IMR-90 (cell line): Measurements from ENCODE around the gene PLEKHG4. TPM values are rescaled to one million over a fixed set of nuclear protein-coding genes. Genes with fewer than 3 reads are reported as not detected.

Source experiments
- ATAC-seq: fragments of 200-7000 bp; cut with Tn5 transposase; 2 replicates; pipeline ENCODE4 v1.9.1; 2020; ENCODE audit warnings: low read depth, mild to moderate bottlenecking, moderate library complexity
- BruUV-seq: library from RNA; stranded (reverse); fragments of 400-500 nt; replicated peaks from 2 replicates; lab custom pipeline; 2021; lab: Mats Ljungman, UMichigan
- CTCF ChIA-PET: fragments of 300-600 bp; formaldehyde crosslinking; extraction: SDS; loops from one replicate; lab custom pipeline; 2021; ENCODE audit warnings: antibody characterized with exemption; lab: Yijun Ruan, JAX
- POLR2A ChIA-PET: fragments of 300-600 bp; sonication (Branson Sonifier 250); formaldehyde crosslinking; loops from one replicate; lab custom pipeline; 2022; ENCODE audit warnings: antibody characterized with exemption; ENCODE audit not compliant: unreplicated experiment; lab: Charles Lee
- DNase-seq: peaks from one replicate; pipeline ENCODE4 v3.0.0; 2013
- H2AFZ ChIP-seq: replicated peaks from 2 replicates; pipeline ENCODE3; 2013; ENCODE audit warnings: low read length, mild to moderate bottlenecking; ENCODE audit not compliant: poor library complexity
- H2AK5ac ChIP-seq: 2 replicates; pipeline ENCODE4 v1.6.1; 2013; ENCODE audit warnings: low read depth, low read length, inconsistent platforms
- H2AK9ac ChIP-seq: replicated peaks from 2 replicates; pipeline ENCODE3; 2013; ENCODE audit warnings: mild to moderate bottlenecking, low read depth, low read length, moderate library complexity; ENCODE audit not compliant: poor library complexity
- H2BK120ac ChIP-seq: 2 replicates; pipeline ENCODE4 v1.6.1; 2013; ENCODE audit warnings: low read depth, low read length, inconsistent platforms
- H2BK15ac ChIP-seq: 3 replicates; pipeline ENCODE4 v1.6.1; 2013; ENCODE audit warnings: low read depth, low read length, inconsistent platforms
- H2BK20ac ChIP-seq: 2 replicates; pipeline ENCODE4 v1.6.1; 2013; ENCODE audit warnings: low read depth, mild to moderate bottlenecking, inconsistent platforms, low read length, moderate library complexity
- H2BK5ac ChIP-seq: 2 replicates; pipeline ENCODE4 v1.6.1; 2013; ENCODE audit warnings: mild to moderate bottlenecking, low read depth, low read length, inconsistent platforms; ENCODE audit not compliant: poor library complexity, severe bottlenecking
- H3K14ac ChIP-seq: replicated peaks from 2 replicates; pipeline ENCODE4 v1.6.1; 2013; ENCODE audit warnings: low read depth, low read length, inconsistent platforms
- H3K18ac ChIP-seq: 2 replicates; pipeline ENCODE4 v1.6.1; 2013; ENCODE audit warnings: low read depth, low read length, control low read depth
- H3K23ac ChIP-seq: 2 replicates; pipeline ENCODE4 v1.6.1; 2013; ENCODE audit warnings: low read depth, low read length, inconsistent platforms
- H3K27ac ChIP-seq: 2 replicates; pipeline ENCODE4 v1.5.1; 2013; ENCODE audit warnings: mild to moderate bottlenecking, control low read depth, low read length; ENCODE audit not compliant: insufficient read depth
- H3K27me3 ChIP-seq: 2 replicates; pipeline ENCODE4 v1.6.1; 2013; ENCODE audit warnings: low read length; ENCODE audit not compliant: control insufficient read depth, insufficient read depth
- H3K36me3 ChIP-seq: 2 replicates; pipeline ENCODE4 v1.6.1; 2013; ENCODE audit warnings: low read length, mixed read lengths; ENCODE audit not compliant: control insufficient read depth, insufficient read depth
- H3K4ac ChIP-seq: 2 replicates; pipeline ENCODE4 v1.6.1; 2013; ENCODE audit warnings: low read depth, low read length, inconsistent platforms
- H3K4me1 ChIP-seq: 2 replicates; pipeline ENCODE4 v1.6.1; 2013; ENCODE audit warnings: low read length, mixed read lengths; ENCODE audit not compliant: control insufficient read depth, insufficient read depth
- H3K4me2 ChIP-seq: 2 replicates; pipeline ENCODE4 v1.6.1; 2013; ENCODE audit warnings: low read depth, mild to moderate bottlenecking, control low read depth, low read length, moderate library complexity
- H3K4me3 ChIP-seq: 2 replicates; pipeline ENCODE4 v1.5.1; 2013; ENCODE audit warnings: low read depth, mild to moderate bottlenecking, control low read depth, low read length, moderate library complexity; ENCODE audit not compliant: insufficient read depth
- H3K56ac ChIP-seq: 2 replicates; pipeline ENCODE4 v1.6.1; 2013; ENCODE audit warnings: low read length, inconsistent platforms; ENCODE audit not compliant: insufficient read depth; ENCODE audit errors: extremely low read depth
- H3K79me1 ChIP-seq, 2 experiments: 2 replicates each; pipeline ENCODE4 v1.6.1; 2013; ENCODE audit warnings: low read length in 2 of 2, inconsistent platforms in 1 of 2, low read depth in 1 of 2
- H3K9ac ChIP-seq: 2 replicates; pipeline ENCODE4 v1.6.1; 2013; ENCODE audit warnings: low read depth, low read length, control low read depth
- H3K9me1 ChIP-seq: 2 replicates; pipeline ENCODE4 v1.6.1; 2013; ENCODE audit warnings: low read length, inconsistent platforms; ENCODE audit not compliant: insufficient read depth
- H3K9me3 ChIP-seq: 2 replicates; pipeline ENCODE4 v1.6.1; 2013; ENCODE audit warnings: low read length; ENCODE audit not compliant: control insufficient read depth, insufficient read depth
- H4K20me1 ChIP-seq: 2 replicates; pipeline ENCODE4 v1.6.1; 2013; ENCODE audit warnings: low read length, inconsistent platforms; ENCODE audit not compliant: insufficient read depth
- H4K5ac ChIP-seq: 2 replicates; pipeline ENCODE4 v1.6.1; 2013; ENCODE audit warnings: mild to moderate bottlenecking, low read depth, low read length, control low read depth
- H4K8ac ChIP-seq, 2 experiments: 2 replicates each; pipeline ENCODE4 v1.6.1; 2013; ENCODE audit warnings: low read depth in 2 of 2, low read length in 2 of 2, control low read depth in 1 of 2, inconsistent platforms in 1 of 2
- H4K91ac ChIP-seq: 2 replicates; pipeline ENCODE4 v1.6.1; 2013; ENCODE audit warnings: low read depth, low read length, inconsistent platforms; ENCODE audit not compliant: insufficient read depth
- BHLHE40 ChIP-seq: fragments of 150-350 bp; IDR thresholded peaks from 2 replicates; pipeline ENCODE4 v1.6.1; 2016; ENCODE audit warnings: mild to moderate bottlenecking, low read depth, low read length
- CHD1 ChIP-seq: IDR thresholded peaks from 2 replicates; pipeline ENCODE4 v1.6.1; 2012; ENCODE audit warnings: low read depth, low read length, improper control_type of control experiment
- FOS ChIP-seq: fragments of 150-350 bp; IDR thresholded peaks from 2 replicates; pipeline ENCODE4 v1.6.1; 2016; ENCODE audit warnings: low read depth, low read length
- MAFK ChIP-seq: IDR thresholded peaks from 2 replicates; pipeline ENCODE4 v1.6.1; 2012; ENCODE audit warnings: low read depth, low read length, improper control_type of control experiment
- MAZ ChIP-seq: IDR thresholded peaks from 2 replicates; pipeline ENCODE4 v1.6.1; 2012; ENCODE audit warnings: low read depth, mild to moderate bottlenecking, low read length, improper control_type of control experiment, moderate library complexity, borderline replicate concordance
- NFE2L2 ChIP-seq: fragments of 150-350 bp; IDR thresholded peaks from 2 replicates; pipeline ENCODE4 v1.6.1; 2016; ENCODE audit warnings: low read depth, mild to moderate bottlenecking, low read length
- RAD21 ChIP-seq: IDR thresholded peaks from 2 replicates; pipeline ENCODE4 v1.6.1; 2012; ENCODE audit warnings: low read length, improper control_type of control experiment
- RCOR1 ChIP-seq: IDR thresholded peaks from 2 replicates; pipeline ENCODE4 v1.6.1; 2012; ENCODE audit warnings: mild to moderate bottlenecking, low read length, improper control_type of control experiment; ENCODE audit not compliant: insufficient replicate concordance
- SMC3 ChIP-seq: fragments of 150-350 bp; IDR thresholded peaks from 2 replicates; pipeline ENCODE4 v1.6.1; 2016; ENCODE audit warnings: low read depth, mild to moderate bottlenecking, antibody characterized with exemption, low read length, moderate library complexity
- WGBS, 2 experiments: methylation state at CpG; one replicate each; pipeline versions ENCODE4 v1.1.5 to v1.1.7; 2013; ENCODE audit warnings: missing lambda C conversion rate in 2 of 2; ENCODE audit not compliant: insufficient read length in 1 of 2; ENCODE audit errors: extremely low coverage in 2 of 2; 5-methylcytosine and 5-hydroxymethylcytosine counted together
- dilution Hi-C: fragments of 300-500 bp; cut with HindIII; formaldehyde crosslinking; loops from one replicate; pipeline ENCODE4 v1.14.3; 2018; ENCODE audit warnings: low sequenced_read_pairs; ENCODE audit not compliant: unreplicated experiment
- in situ Hi-C: fragments of 300-500 bp; cut with MboI; formaldehyde crosslinking; loops from 3 replicates; pipeline ENCODE4 v1.14.3; 2019; ENCODE audit warnings: low sequenced_read_pairs, inconsistent platforms, mixed read lengths
- intact Hi-C: fragments of 100-400 bp; cut with micrococcal nuclease; formaldehyde crosslinking; loops from 2 replicates; pipeline ENCODE4 v1.10.0; 2022
- polyA plus RNA-seq, 3 experiments: library from polyadenylated mRNA; depleted of rRNA; stranded (reverse); fragments of >200 nt; gene quantifications; 2 replicates each; pipeline ENCODE4 v1.2.3, GENCODE V29; 2012; ENCODE audit warnings: low replicate concordance in 1 of 3
- total RNA-seq: library from RNA; depleted of rRNA; stranded (reverse); fragments of >200 nt; gene quantifications from 2 replicates; pipeline ENCODE4 v1.2.3, GENCODE V29; 2012
- TF ChIP-seq, protein P1 (sequence below): conservative IDR thresholded peaks from 2 replicates; pipeline ENCODE4 v1.5.1; 2012; ENCODE audit warnings: mild to moderate bottlenecking, low read depth, low read length, improper control_type of control experiment
- TF ChIP-seq, protein P2 (sequence below): fragments of 150-350 bp; IDR thresholded peaks from 2 replicates; pipeline ENCODE4 v1.6.1; 2017; ENCODE audit warnings: mild to moderate bottlenecking, antibody characterized with exemption, low read length, low read depth

PLEKHG4 gene
- total and polyA plus RNA-seq, 2 of the 4 experiments (the other 2 are of a cell fraction): 14.0 to 50.7 TPM

- H3K4me3 ChIP-seq: peak within 1 kb of the TSS; percentile 45
- H3K4me1 ChIP-seq: no peaks in the 10 kb centered on the region
- peak within 1 kb of the TSS; percentile 7 for H3K18ac ChIP-seq
- H3K14ac ChIP-seq: peak within 1 kb of the TSS; percentile 91
- no peaks in the 10 kb centered on the region for H3K9me3 ChIP-seq
- no peak for TF ChIP-seq RCOR1
- TF ChIP-seq, protein P1, sequence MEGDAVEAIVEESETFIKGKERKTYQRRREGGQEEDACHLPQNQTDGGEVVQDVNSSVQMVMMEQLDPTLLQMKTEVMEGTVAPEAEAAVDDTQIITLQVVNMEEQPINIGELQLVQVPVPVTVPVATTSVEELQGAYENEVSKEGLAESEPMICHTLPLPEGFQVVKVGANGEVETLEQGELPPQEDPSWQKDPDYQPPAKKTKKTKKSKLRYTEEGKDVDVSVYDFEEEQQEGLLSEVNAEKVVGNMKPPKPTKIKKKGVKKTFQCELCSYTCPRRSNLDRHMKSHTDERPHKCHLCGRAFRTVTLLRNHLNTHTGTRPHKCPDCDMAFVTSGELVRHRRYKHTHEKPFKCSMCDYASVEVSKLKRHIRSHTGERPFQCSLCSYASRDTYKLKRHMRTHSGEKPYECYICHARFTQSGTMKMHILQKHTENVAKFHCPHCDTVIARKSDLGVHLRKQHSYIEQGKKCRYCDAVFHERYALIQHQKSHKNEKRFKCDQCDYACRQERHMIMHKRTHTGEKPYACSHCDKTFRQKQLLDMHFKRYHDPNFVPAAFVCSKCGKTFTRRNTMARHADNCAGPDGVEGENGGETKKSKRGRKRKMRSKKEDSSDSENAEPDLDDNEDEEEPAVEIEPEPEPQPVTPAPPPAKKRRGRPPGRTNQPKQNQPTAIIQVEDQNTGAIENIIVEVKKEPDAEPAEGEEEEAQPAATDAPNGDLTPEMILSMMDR: peak; percentile 45
- no peak for TF ChIP-seq MAZ
- TF ChIP-seq BHLHE40: no peak
- TF ChIP-seq CHD1: no peak
- TF ChIP-seq NFE2L2: no peak
- 0 out of 2 replicates have a peak, but pooled peaks have one; percentile 10 for TF ChIP-seq SMC3
- no peak for TF ChIP-seq MAFK
- no peak for TF ChIP-seq FOS
- TF ChIP-seq, protein P2, sequence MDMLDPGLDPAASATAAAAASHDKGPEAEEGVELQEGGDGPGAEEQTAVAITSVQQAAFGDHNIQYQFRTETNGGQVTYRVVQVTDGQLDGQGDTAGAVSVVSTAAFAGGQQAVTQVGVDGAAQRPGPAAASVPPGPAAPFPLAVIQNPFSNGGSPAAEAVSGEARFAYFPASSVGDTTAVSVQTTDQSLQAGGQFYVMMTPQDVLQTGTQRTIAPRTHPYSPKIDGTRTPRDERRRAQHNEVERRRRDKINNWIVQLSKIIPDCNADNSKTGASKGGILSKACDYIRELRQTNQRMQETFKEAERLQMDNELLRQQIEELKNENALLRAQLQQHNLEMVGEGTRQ: no peak
- peak; percentile 21; the same call in 1 of the 2 replicates for TF ChIP-seq RAD21
- H3K4ac ChIP-seq: peak within 1 kb of the TSS; percentile 17
- H3K27me3 ChIP-seq: peaks cover 4% of the 10 kb centered on the region; the same call in 1 of the 2 replicates
- WGBS, 2 experiments: 8% methylated on average over 48 of the region's 61 CpGs; no CpG with 5 or more reads in 1 of the 2 experiments
- H3K4me2 ChIP-seq: peak within 1 kb of the TSS; percentile 73
- H2AFZ ChIP-seq: peak within 1 kb of the TSS; percentile 93
- H2AK5ac ChIP-seq: peak within 1 kb of the TSS; percentile 75
- DNase-seq: no peak
- peak within 1 kb of the TSS; percentile 20 for H2BK120ac ChIP-seq
- no peaks in the 10 kb centered on the region for H3K36me3 ChIP-seq
- in situ Hi-C loops: no loop called here
- peak; percentile 69 for ATAC-seq
- ChIA-PET POLR2A (no interaction called here), CTCF (interaction anchor here (0.5 to 1.7 kb wide), 4 partner anchors 14 to 485 kb away, joined by 3 to 9 read pairs (median 4); no protein-coding TSS in a partner anchor)
- H4K8ac ChIP-seq: peak within 1 kb of the TSS; percentile 18 to 68; a peak in 2 of 4 replicates
- H2AK9ac ChIP-seq: peak within 1 kb of the TSS; percentile 93
- H3K56ac ChIP-seq: no peak within 1 kb of the TSS
- no peak within 1 kb of the TSS for H2BK5ac ChIP-seq
- H4K20me1 ChIP-seq: no peaks in the 10 kb centered on the region
- peak within 1 kb of the TSS; percentile 38 for H4K5ac ChIP-seq
- intact Hi-C loops: no loop called here
- peak within 1 kb of the TSS; percentile 56; the same call in 1 of the 2 replicates for H4K91ac ChIP-seq
- 0 out of 2 replicates have a peak, but pooled peaks cover 1% of the 10 kb centered on the region for H3K9me1 ChIP-seq
- H3K23ac ChIP-seq: peak within 1 kb of the TSS; percentile 86; the same call in 1 of the 2 replicates
- no peak within 1 kb of the TSS for H3K27ac ChIP-seq
- no peak within 1 kb of the TSS for H2BK20ac ChIP-seq
- dilution Hi-C loops: no loop called here
- H2BK15ac ChIP-seq: no peak within 1 kb of the TSS; the same call in 2 of the 3 replicates
- H3K79me1 ChIP-seq: no peaks in the 10 kb centered on the region
- peak within 1 kb of the TSS; percentile 7 for H3K9ac ChIP-seq
- BruUV-seq: no TSS peak
Observed at GRCh38 chr16:67326472-67327309, 47.4 kb downstream of the PLEKHG4 start, which contains the start of the genes KCTD19 and LRRC36. TSS of gene KCTD19 (minus strand) at chr16:67326741. CDS start at chr16:67326707, 34 bp downstream. TSS of gene LRRC36 (plus strand) at chr16:67326815. CDS start at chr16:67326863, 48 bp downstream.
